A673 (cell line): ENCODE results near the gene DYNLT2. TPM values are rescaled to one million over a fixed set of nuclear protein-coding genes. Genes with fewer than 3 reads are reported as not detected.

Experiments used
- BruUV-seq: library from RNA; stranded (reverse); fragments of 400-500 nt; replicated peaks from 2 replicates; lab custom pipeline; 2021; lab: Mats Ljungman, UMichigan
- CTCF ChIA-PET: fragments of 300-600 bp; sonication (Branson Sonifier 250); formaldehyde crosslinking; loops from one replicate; lab custom pipeline; 2022; ENCODE audit warnings: antibody characterized with exemption; lab: Charles Lee
- POLR2A ChIA-PET: fragments of 300-600 bp; sonication (Branson Sonifier 250); formaldehyde crosslinking; loops from one replicate; lab custom pipeline; 2022; ENCODE audit warnings: antibody characterized with exemption; ENCODE audit not compliant: low non-redundant PET; lab: Charles Lee
- DNase-seq: peaks from one replicate; pipeline ENCODE4 v3.0.0-alpha.2; 2015; ENCODE audit warnings: low spot score
- H3K27ac ChIP-seq: fragments of 200-600 bp; sonication (generic); 2 replicates; pipeline ENCODE4 v1.5.1; 2016; ENCODE audit warnings: mixed run types, low read depth, mild to moderate bottlenecking, mixed read lengths, antibody characterized with exemption, low read length; ENCODE audit not compliant: poor library complexity, severe bottlenecking
- H3K27me3 ChIP-seq: fragments of 200-600 bp; sonication (generic); replicated peaks from 2 replicates; pipeline ENCODE4 v1.6.1; 2017; ENCODE audit warnings: mixed run types, low read depth, mild to moderate bottlenecking, mixed read lengths, antibody characterized with exemption, low read length; ENCODE audit not compliant: insufficient read depth, poor library complexity
- H3K36me3 ChIP-seq: fragments of 200-600 bp; sonication (generic); 2 replicates; pipeline ENCODE4 v1.6.1; 2016; ENCODE audit warnings: mixed run types, mild to moderate bottlenecking, mixed read lengths, antibody characterized with exemption, low read length; ENCODE audit not compliant: insufficient read depth, poor library complexity, severe bottlenecking
- H3K4me1 ChIP-seq: fragments of 200-600 bp; sonication (generic); 2 replicates; pipeline ENCODE4 v1.6.1; 2017; ENCODE audit warnings: mixed run types, mild to moderate bottlenecking, mixed read lengths, antibody characterized with exemption, low read length; ENCODE audit not compliant: insufficient read depth, poor library complexity, severe bottlenecking
- H3K4me3 ChIP-seq: fragments of 200-600 bp; sonication (generic); 2 replicates; pipeline ENCODE4 v1.5.1; 2016; ENCODE audit warnings: low read depth, mixed run types, mild to moderate bottlenecking, mixed read lengths, low read length; ENCODE audit not compliant: poor library complexity, severe bottlenecking
- H3K9me3 ChIP-seq: fragments of 200-600 bp; sonication (generic); 2 replicates; pipeline ENCODE4 v1.6.1; 2016; ENCODE audit warnings: mixed run types, low read depth, mild to moderate bottlenecking, mixed read lengths, antibody characterized with exemption, low read length; ENCODE audit not compliant: poor library complexity, severe bottlenecking
- CTCF ChIP-seq: fragments of 300-800, 200-600 bp; sonication (generic); conservative IDR thresholded peaks from 2 replicates; pipeline ENCODE4 v1.5.1; 2017; ENCODE audit warnings: low read depth, mild to moderate bottlenecking, antibody characterized with exemption, low read length, moderate library complexity, mixed read lengths
- EZH2 ChIP-seq: fragments of 200-600 bp; sonication (generic); IDR thresholded peaks from 2 replicates; pipeline ENCODE4 v1.6.1; 2017; ENCODE audit warnings: borderline replicate concordance, low read depth, mild to moderate bottlenecking, mixed read lengths, antibody characterized with exemption, low read length; ENCODE audit not compliant: poor library complexity, severe bottlenecking
- intact Hi-C: fragments of 100-400 bp; cut with micrococcal nuclease; formaldehyde crosslinking; loops from one replicate; pipeline ENCODE4 v1.10.0; 2022; ENCODE audit not compliant: unreplicated experiment
- total RNA-seq: library from RNA; stranded (reverse); gene quantifications from 2 replicates; pipeline ENCODE4 v1.2.3, GENCODE V29; 2021

Gene DYNLT2
- total RNA-seq, 1 experiment from 2014 or later, result 2.4 TPM

- ChIA-PET CTCF (no interaction called here), POLR2A (no interaction called here)
- Histone ChIP-seq H3K4me1 (peaks cover 28% of the 10 kb centered on the region), H3K27ac (peak overlapping the region; percentile 82), H3K9me3 (no peaks in the 10 kb centered on the region), H3K4me3 (peak overlapping the region; percentile 92), H3K36me3 (peaks cover under 1% of the 10 kb centered on the region), H3K27me3 (no peaks in the 10 kb centered on the region)
- intact Hi-C loops, result loop anchor here (5.0 kb wide), 1 partner anchor 804 kb away; no protein-coding TSS in a partner anchor
- TF ChIP-seq CTCF (no peak), EZH2 (no peak)
- peak; percentile 84 for DNase-seq
- no TSS peak for BruUV-seq
Measured at GRCh38 chr6:169723200-169723909, 28.0 kb downstream of the DYNLT2 start.

GRCh38 chr6:169722362-169723199 is 28.8 kb downstream of the DYNLT2 start:
- H3K36me3 ChIP-seq, result peaks cover 9% of the 10 kb centered on the region
- ChIA-PET CTCF (no interaction called here), POLR2A (interaction anchor here (0.7 kb wide), 1 partner anchor 843 kb away, joined by 5 read pairs; no protein-coding TSS in a partner anchor)
- H3K4me1 ChIP-seq, result peaks cover 24% of the 10 kb centered on the region
- no peaks in the 10 kb centered on the region for H3K9me3 ChIP-seq
- H3K4me3 ChIP-seq, result peak overlapping the region; percentile 92
- TSS peak; percentile 35 for BruUV-seq
- peak; percentile 51 for DNase-seq
- TF ChIP-seq EZH2 (no peak), CTCF (no peak)
- H3K27ac ChIP-seq, result peak overlapping the region; percentile 82
- H3K27me3 ChIP-seq, result no peaks in the 10 kb centered on the region
- intact Hi-C loops, result loop anchor here (5.0 kb wide), 1 partner anchor 805 kb away; no protein-coding TSS in a partner anchor

- BruUV-seq, result no TSS peak
- Histone ChIP-seq H3K4me3 (no peak overlapping the region), H3K27ac (no peak overlapping the region), H3K27me3 (no peaks in the 10 kb centered on the region), H3K4me1 (peaks cover 21% of the 10 kb centered on the region), H3K36me3 (peaks cover 22% of the 10 kb centered on the region), H3K9me3 (no peaks in the 10 kb centered on the region)
- POLR2A ChIA-PET, result no interaction called here
- no peak; the same call in 1 of the 2 replicates for TF ChIP-seq CTCF
- TF ChIP-seq EZH2, result no peak
- intact Hi-C loops, result loop anchor here (5.0 kb wide), 1 partner anchor 807 kb away; no protein-coding TSS in a partner anchor
- DNase-seq, result no peak
- CTCF ChIA-PET, result no interaction called here
Measured at GRCh38 chr6:169720207-169720855, 31.0 kb downstream of the DYNLT2 start.
